ENCODE data around the gene MNT. TPM values are rescaled to one million over a fixed set of nuclear protein-coding genes. Genes with fewer than 3 reads are reported as not detected.

MNT gene
- total RNA-seq, 1 experiment from 2014 or later, result 24.4 TPM

DNA sequence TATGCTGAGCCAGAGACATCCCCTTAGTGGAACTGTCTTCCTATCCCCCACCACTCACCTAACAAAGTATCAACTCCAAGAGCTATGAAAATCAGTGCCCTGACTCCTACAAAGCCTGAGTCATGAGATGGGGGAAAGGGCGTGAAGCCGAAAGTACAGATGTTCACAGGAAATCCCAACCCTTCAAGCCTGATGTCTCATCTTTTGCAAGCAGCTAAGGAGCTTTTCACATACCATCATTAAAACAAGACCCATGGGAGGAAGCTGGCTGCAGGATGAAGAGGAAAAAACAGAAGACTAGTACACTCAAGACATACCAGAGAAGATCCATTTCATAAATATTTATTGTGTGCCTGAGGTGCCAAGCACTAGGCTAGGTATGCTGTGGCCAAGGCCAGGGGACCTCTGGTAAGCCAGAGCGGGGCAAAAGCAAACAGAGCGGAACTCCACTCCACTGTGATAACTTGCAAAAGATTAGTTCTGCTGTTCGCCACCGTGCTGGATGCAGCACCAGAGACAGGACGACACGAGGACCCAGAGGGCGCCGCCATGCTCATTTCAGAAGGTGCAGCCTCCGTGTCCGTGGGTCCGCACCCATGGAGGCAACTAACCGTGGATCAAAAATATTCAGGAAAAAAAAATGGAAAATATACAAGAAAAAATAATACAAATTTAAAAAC lies 4.5 kb upstream of the MNT start:
- H3K36me3 Mint-ChIP-seq (ENCODE audit: insufficient read depth, unreplicated experiment), result peaks cover 46% of the 10 kb centered on the region
- no peaks in the 10 kb centered on the region for H3K9me3 Mint-ChIP-seq (ENCODE audit: unreplicated experiment)
- peaks cover 17% of the 10 kb centered on the region; the same call in 1 of the 2 replicates for H3K4me1 ChIP-seq
- H3K4me1 Mint-ChIP-seq (ENCODE audit: low read depth, unreplicated experiment), result peaks cover 13% of the 10 kb centered on the region
- no peaks in the 10 kb centered on the region for H3K36me3 ChIP-seq (ENCODE audit: control insufficient read depth, insufficient read depth, low read length)
- intact Hi-C loops (cut with micrococcal nuclease; ENCODE audit: unreplicated experiment), result no loop called here
- BruUV-seq (replicated peaks), result no TSS peak
- TF ChIP-seq, protein P1, sequence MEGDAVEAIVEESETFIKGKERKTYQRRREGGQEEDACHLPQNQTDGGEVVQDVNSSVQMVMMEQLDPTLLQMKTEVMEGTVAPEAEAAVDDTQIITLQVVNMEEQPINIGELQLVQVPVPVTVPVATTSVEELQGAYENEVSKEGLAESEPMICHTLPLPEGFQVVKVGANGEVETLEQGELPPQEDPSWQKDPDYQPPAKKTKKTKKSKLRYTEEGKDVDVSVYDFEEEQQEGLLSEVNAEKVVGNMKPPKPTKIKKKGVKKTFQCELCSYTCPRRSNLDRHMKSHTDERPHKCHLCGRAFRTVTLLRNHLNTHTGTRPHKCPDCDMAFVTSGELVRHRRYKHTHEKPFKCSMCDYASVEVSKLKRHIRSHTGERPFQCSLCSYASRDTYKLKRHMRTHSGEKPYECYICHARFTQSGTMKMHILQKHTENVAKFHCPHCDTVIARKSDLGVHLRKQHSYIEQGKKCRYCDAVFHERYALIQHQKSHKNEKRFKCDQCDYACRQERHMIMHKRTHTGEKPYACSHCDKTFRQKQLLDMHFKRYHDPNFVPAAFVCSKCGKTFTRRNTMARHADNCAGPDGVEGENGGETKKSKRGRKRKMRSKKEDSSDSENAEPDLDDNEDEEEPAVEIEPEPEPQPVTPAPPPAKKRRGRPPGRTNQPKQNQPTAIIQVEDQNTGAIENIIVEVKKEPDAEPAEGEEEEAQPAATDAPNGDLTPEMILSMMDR (IDR thresholded peaks at IDR 0.05; ENCODE audit: insufficient read depth in 1 of 2, low read depth in 1 of 2, low read length in 1 of 2, severe bottlenecking in 1 of 2, unreplicated experiment in 1 of 2), result no peak
- CTCF ChIA-PET, result interaction anchor here (1.3 kb wide), 1 partner anchor 11 kb away, joined by 3 read pairs; no protein-coding TSS in a partner anchor
- no peak overlapping the region for H3K27ac Mint-ChIP-seq (ENCODE audit: unreplicated experiment)
- no peak overlapping the region for H3K4me3 ChIP-seq (ENCODE audit: low read depth, low read length)
- H3K4me3 Mint-ChIP-seq (ENCODE audit: unreplicated experiment), result no peak overlapping the region
- H3K27me3 ChIP-seq (replicated peaks; ENCODE audit: control insufficient read depth, insufficient read depth, low read length), result no peaks in the 10 kb centered on the region
- H3K9me3 ChIP-seq, result no peaks in the 10 kb centered on the region
- no peaks in the 10 kb centered on the region for H3K27me3 Mint-ChIP-seq (ENCODE audit: insufficient read depth, unreplicated experiment)
- POLR2A ChIA-PET, result no interaction called here
- no peak for DNase-seq

DNA sequence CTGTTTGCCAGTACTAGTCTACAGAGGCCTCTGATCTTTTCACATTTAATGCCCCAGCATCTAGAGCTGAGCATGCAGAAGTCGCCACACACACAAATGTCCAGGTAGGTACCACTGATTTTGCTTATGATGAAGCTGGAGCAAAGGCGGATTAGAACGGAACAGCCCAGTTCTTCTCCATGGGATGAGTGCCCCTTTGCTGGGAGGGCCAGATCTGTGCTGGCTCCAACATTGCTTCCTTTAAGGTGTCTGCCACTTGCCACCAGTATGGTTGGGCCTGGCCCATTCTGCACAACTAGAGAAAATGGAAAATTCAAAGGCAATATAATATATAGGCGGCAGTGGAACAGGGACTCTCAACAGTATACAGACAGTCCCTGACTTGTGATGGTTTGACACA lies 2.2 kb upstream of the MNT start:
- H3K9me3 Mint-ChIP-seq (ENCODE audit: unreplicated experiment), result no peaks in the 10 kb centered on the region
- no peaks in the 10 kb centered on the region for H3K36me3 ChIP-seq (ENCODE audit: control insufficient read depth, insufficient read depth, low read length)
- no peak overlapping the region for H3K4me3 ChIP-seq (ENCODE audit: low read depth, low read length)
- POLR2A ChIA-PET, result no interaction called here
- peaks cover 23% of the 10 kb centered on the region for H3K4me1 ChIP-seq
- H3K27me3 Mint-ChIP-seq (ENCODE audit: insufficient read depth, unreplicated experiment), result no peaks in the 10 kb centered on the region
- no peak overlapping the region for H3K27ac Mint-ChIP-seq (ENCODE audit: unreplicated experiment)
- TF ChIP-seq, protein P1 (IDR thresholded peaks at IDR 0.05; ENCODE audit: insufficient read depth in 1 of 2, low read depth in 1 of 2, low read length in 1 of 2, severe bottlenecking in 1 of 2, unreplicated experiment in 1 of 2), result no peak
- peaks cover 22% of the 10 kb centered on the region for H3K4me1 Mint-ChIP-seq (ENCODE audit: low read depth, unreplicated experiment)
- DNase-seq, result no peak
- H3K4me3 Mint-ChIP-seq (ENCODE audit: unreplicated experiment), result peak overlapping the region; percentile 86
- no peaks in the 10 kb centered on the region for H3K27me3 ChIP-seq (replicated peaks; ENCODE audit: control insufficient read depth, insufficient read depth, low read length)
- CTCF ChIA-PET, result interaction anchor here (1.2 to 3.4 kb wide), 2 partner anchors 13 to 20 kb away, joined by 6 to 20 read pairs; no protein-coding TSS in a partner anchor
- intact Hi-C loops (cut with micrococcal nuclease; ENCODE audit: unreplicated experiment), result no loop called here
- no peaks in the 10 kb centered on the region for H3K9me3 ChIP-seq
- no TSS peak for BruUV-seq (replicated peaks)
- peaks cover 66% of the 10 kb centered on the region for H3K36me3 Mint-ChIP-seq (ENCODE audit: insufficient read depth, unreplicated experiment)

DNA sequence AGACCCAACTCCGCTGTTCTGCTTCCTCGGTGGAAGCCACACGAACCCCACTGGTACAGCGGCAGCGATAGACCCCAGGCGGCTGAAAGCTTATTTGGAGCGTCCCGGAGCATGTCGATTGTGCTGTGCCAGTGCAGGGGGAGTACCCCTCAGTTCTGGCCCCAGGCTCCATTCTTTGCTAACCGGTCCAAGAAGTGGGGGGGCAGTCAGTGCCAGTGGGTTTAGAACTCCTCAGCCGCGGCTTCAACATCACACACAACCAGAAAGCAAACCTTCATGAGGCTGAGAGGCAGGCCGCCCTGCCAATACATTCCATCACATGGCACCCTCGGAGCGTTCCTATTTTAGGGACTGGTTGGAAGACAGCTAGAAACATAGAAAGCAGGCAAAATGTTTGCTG lies 1.7 kb upstream of the MNT start:
- CTCF ChIA-PET, result interaction anchor here (1.2 to 3.4 kb wide), 3 partner anchors 10 to 20 kb away, joined by 6 to 20 read pairs (median 7); no protein-coding TSS in a partner anchor
- Mint-ChIP-seq H3K27me3 (ENCODE audit: insufficient read depth, unreplicated experiment) (no peaks in the 10 kb centered on the region), H3K27ac (ENCODE audit: unreplicated experiment) (peak overlapping the region; percentile 93), H3K36me3 (ENCODE audit: insufficient read depth, unreplicated experiment) (peaks cover 69% of the 10 kb centered on the region), H3K9me3 (ENCODE audit: unreplicated experiment) (no peaks in the 10 kb centered on the region), H3K4me1 (ENCODE audit: low read depth, unreplicated experiment) (peaks cover 25% of the 10 kb centered on the region), H3K4me3 (ENCODE audit: unreplicated experiment) (peak overlapping the region; percentile 86)
- Histone ChIP-seq H3K36me3 (ENCODE audit: control insufficient read depth, insufficient read depth, low read length) (no peaks in the 10 kb centered on the region), H3K9me3 (no peaks in the 10 kb centered on the region), H3K4me1 (peaks cover 24% of the 10 kb centered on the region), H3K4me3 (ENCODE audit: low read depth, low read length) (peak overlapping the region; percentile 58), H3K27me3 (replicated peaks; ENCODE audit: control insufficient read depth, insufficient read depth, low read length) (no peaks in the 10 kb centered on the region)
- POLR2A ChIA-PET, result interaction anchor here (0.6 kb wide), 3 partner anchors 10 to 20 kb away, joined by 3 to 10 read pairs (median 5); no protein-coding TSS in a partner anchor
- intact Hi-C loops (cut with micrococcal nuclease; ENCODE audit: unreplicated experiment), result no loop called here
- no TSS peak for BruUV-seq (replicated peaks)
- DNase-seq, result no peak
- TF ChIP-seq, protein P1 (IDR thresholded peaks at IDR 0.05; ENCODE audit: insufficient read depth in 1 of 2, low read depth in 1 of 2, low read length in 1 of 2, severe bottlenecking in 1 of 2, unreplicated experiment in 1 of 2), result no peak

Measured in Caco-2 (cell line).